Neuronal stem cell (in vitro differentiated cells): ENCODE measurements around the gene MS4A6A. TPM values are rescaled to one million over a fixed set of nuclear protein-coding genes. Genes with fewer than 3 reads are reported as not detected.

Experiments
- DNase-seq: peaks from one replicate; pipeline ENCODE4 v3.0.0-alpha.2; 2013; ENCODE audit warnings: low spot score
- H2AFZ ChIP-seq: one replicate; pipeline ENCODE4 v1.6.1; 2013; ENCODE audit warnings: mild to moderate bottlenecking, low read length, inconsistent platforms
- H2AK5ac ChIP-seq: 2 replicates; pipeline ENCODE4 v1.6.1; 2013; ENCODE audit warnings: low read depth, mild to moderate bottlenecking, inconsistent platforms, low read length, moderate library complexity, mixed read lengths
- H2BK120ac ChIP-seq: 2 replicates; pipeline ENCODE4 v1.6.1; 2013; ENCODE audit warnings: low read depth, mild to moderate bottlenecking, inconsistent platforms, low read length, moderate library complexity, mixed read lengths
- H2BK12ac ChIP-seq: one replicate; pipeline ENCODE4 v1.6.1; 2013; ENCODE audit warnings: low read length, inconsistent platforms
- H2BK15ac ChIP-seq: 2 replicates; pipeline ENCODE4 v1.6.1; 2013; ENCODE audit warnings: mild to moderate bottlenecking, low read length, inconsistent platforms, mixed read lengths
- H2BK5ac ChIP-seq: one replicate; pipeline ENCODE4 v1.6.1; 2013; ENCODE audit warnings: inconsistent platforms, mild to moderate bottlenecking, low read length, moderate library complexity
- H3K14ac ChIP-seq: one replicate; pipeline ENCODE4 v1.6.1; 2013; ENCODE audit warnings: low read length, inconsistent platforms
- H3K18ac ChIP-seq: 2 replicates; pipeline ENCODE4 v1.6.1; 2013; ENCODE audit warnings: low read length, inconsistent platforms
- H3K23ac ChIP-seq: 2 replicates; pipeline ENCODE4 v1.6.1; 2013; ENCODE audit warnings: low read depth, mild to moderate bottlenecking, mixed read lengths, low read length, inconsistent platforms; ENCODE audit not compliant: poor library complexity
- H3K27ac ChIP-seq: replicated peaks from 3 replicates; pipeline ENCODE4 v1.5.1; 2013; ENCODE audit warnings: low read length, inconsistent platforms
- H3K27me3 ChIP-seq, 3 experiments: 2 replicates each; pipeline ENCODE4 v1.6.1; 2013; ENCODE audit warnings: low read length in 3 of 3, mild to moderate bottlenecking in 2 of 3, inconsistent platforms in 1 of 3, low read depth in 1 of 3, mixed read lengths in 1 of 3, moderate library complexity in 1 of 3; ENCODE audit not compliant: control insufficient read depth in 3 of 3, insufficient read depth in 3 of 3
- H3K36me3 ChIP-seq, 2 donors: replicated peaks in 1 of 2; 2 replicates each; pipeline ENCODE4 v1.6.1; 2013; ENCODE audit warnings: low read length in 2 of 2; ENCODE audit not compliant: control insufficient read depth in 2 of 2, insufficient read depth in 2 of 2
- H3K4ac ChIP-seq: 2 replicates; pipeline ENCODE4 v1.6.1; 2013; ENCODE audit warnings: inconsistent platforms, mild to moderate bottlenecking, low read length, moderate library complexity
- H3K4me1 ChIP-seq, 2 donors: 1 replicate in 1 of 2; 2 replicates in 1 of 2; pipeline ENCODE4 v1.6.1; 2013; ENCODE audit warnings: low read length in 2 of 2, low read depth in 1 of 2; ENCODE audit not compliant: control insufficient read depth in 2 of 2, insufficient read depth in 1 of 2
- H3K4me2 ChIP-seq: one replicate; pipeline ENCODE4 v1.6.1; 2013; ENCODE audit warnings: mild to moderate bottlenecking, low read length, inconsistent platforms; ENCODE audit not compliant: insufficient read depth, poor library complexity, severe bottlenecking
- H3K4me3 ChIP-seq, 2 donors: 2 replicates each; pipeline ENCODE4 v1.5.1; 2013; ENCODE audit warnings: low read length in 2 of 2, mild to moderate bottlenecking in 2 of 2, inconsistent platforms in 1 of 2, moderate library complexity in 1 of 2
- H3K79me1 ChIP-seq: one replicate; pipeline ENCODE4 v1.6.1; 2013; ENCODE audit warnings: low read depth, mild to moderate bottlenecking, inconsistent platforms, low read length, moderate library complexity
- H3K9ac ChIP-seq: one replicate; pipeline ENCODE4 v1.6.1; 2013; ENCODE audit warnings: mild to moderate bottlenecking, low read depth, low read length, inconsistent platforms; ENCODE audit not compliant: poor library complexity
- H3K9me3 ChIP-seq, 2 donors: replicated peaks in 1 of 2; 2 replicates each; pipeline versions ENCODE3 to v1.6.1; 2013; ENCODE audit warnings: low read length in 2 of 2, mild to moderate bottlenecking in 2 of 2, inconsistent platforms in 1 of 2, low read depth in 1 of 2, mixed read lengths in 1 of 2, moderate library complexity in 1 of 2; ENCODE audit not compliant: control insufficient read depth in 2 of 2, insufficient read depth in 1 of 2
- H4K8ac ChIP-seq: one replicate; pipeline ENCODE4 v1.6.1; 2013; ENCODE audit warnings: low read depth, mild to moderate bottlenecking, inconsistent platforms, low read length, moderate library complexity
- H4K91ac ChIP-seq: one replicate; pipeline ENCODE4 v1.6.1; 2013; ENCODE audit warnings: low read length, low read depth, mild to moderate bottlenecking, inconsistent platforms; ENCODE audit not compliant: poor library complexity
- WGBS, 2 donors: extraction: QIAGEN DNeasy Blood & Tissue Kit; methylation state at CpG; one replicate each; pipeline ENCODE4 v1.1.7; 2013; ENCODE audit warnings: missing lambda C conversion rate in 2 of 2, mixed read lengths in 1 of 2; ENCODE audit not compliant: insufficient read length in 2 of 2, insufficient replicate concordance in 1 of 2; ENCODE audit errors: extremely low coverage in 2 of 2; 5-methylcytosine and 5-hydroxymethylcytosine counted together
- polyA plus RNA-seq, 2 experiments: library from polyadenylated mRNA; stranded (reverse); fragments of 200-250 nt; gene quantifications; one replicate each; pipeline ENCODE4 v1.2.3, GENCODE V29; 2013

The MS4A6A gene, protein sequence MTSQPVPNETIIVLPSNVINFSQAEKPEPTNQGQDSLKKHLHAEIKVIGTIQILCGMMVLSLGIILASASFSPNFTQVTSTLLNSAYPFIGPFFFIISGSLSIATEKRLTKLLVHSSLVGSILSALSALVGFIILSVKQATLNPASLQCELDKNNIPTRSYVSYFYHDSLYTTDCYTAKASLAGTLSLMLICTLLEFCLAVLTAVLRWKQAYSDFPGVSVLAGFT
- 0.04 TPM for polyA plus RNA-seq (2013, experiment 1 of 2)
- not detected for polyA plus RNA-seq (2013, experiment 2 of 2)

DNA sequence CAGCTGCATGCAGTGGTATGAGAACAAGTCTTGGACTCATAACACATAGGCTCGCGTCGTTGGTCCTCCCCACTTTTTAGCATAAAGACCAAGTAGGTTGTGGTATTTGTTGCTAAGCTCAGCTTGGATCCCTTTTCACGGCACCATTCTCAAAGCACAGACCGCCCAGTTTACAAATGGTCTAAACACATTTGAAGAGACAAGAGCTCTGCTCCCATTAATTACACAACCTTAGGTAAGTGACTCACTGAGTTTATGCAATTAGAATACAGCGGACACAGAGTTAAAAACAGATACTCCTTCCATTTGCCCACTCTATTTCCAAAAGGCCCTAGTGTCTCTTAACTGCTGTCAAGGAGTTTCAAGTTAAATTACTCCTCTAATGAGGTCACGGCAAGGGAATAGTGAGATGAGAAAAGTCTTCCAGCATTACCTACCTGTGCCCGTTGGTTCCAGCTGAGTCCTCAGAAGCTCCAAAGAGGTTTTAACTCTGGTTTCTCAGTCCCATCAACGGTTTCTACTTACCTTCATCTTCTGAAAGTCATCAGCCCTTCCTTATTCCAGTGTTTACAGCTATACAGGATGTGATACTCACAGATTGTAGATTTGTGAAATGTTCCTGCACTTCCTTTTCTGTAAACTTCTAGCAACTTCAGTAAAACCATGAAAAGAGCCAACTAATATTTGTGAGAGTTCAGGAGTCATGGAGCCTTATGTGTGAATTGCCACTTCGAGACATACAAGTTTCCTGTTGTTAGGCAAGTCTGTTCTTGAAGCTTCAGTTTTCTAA is at the start of gene MS4A6A:
Gene MS4A6A (minus strand): TSS at position 543 of the 790 bp plus-strand sequence. CDS start 1,356 bp downstream, outside the sequence.
- H4K8ac ChIP-seq: no peak within 1 kb of the TSS
- no peaks in the 10 kb centered on the region for H3K27me3 ChIP-seq
- H2AK5ac ChIP-seq: no peak within 1 kb of the TSS
- no peak within 1 kb of the TSS for H3K23ac ChIP-seq
- no peaks in the 10 kb centered on the region for H3K9me3 ChIP-seq
- H3K4ac ChIP-seq: no peak within 1 kb of the TSS
- H2BK12ac ChIP-seq: peak within 1 kb of the TSS; percentile 18
- H3K36me3 ChIP-seq: no peaks in the 10 kb centered on the region
- H4K91ac ChIP-seq: no peak within 1 kb of the TSS
- no peak within 1 kb of the TSS for H3K14ac ChIP-seq
- no peak within 1 kb of the TSS for H2AFZ ChIP-seq
- no peak within 1 kb of the TSS for H3K4me3 ChIP-seq
- no peak within 1 kb of the TSS for H3K27ac ChIP-seq
- no peak within 1 kb of the TSS for H2BK120ac ChIP-seq
- H3K4me1 ChIP-seq: peaks cover 0 to 7% of the 10 kb centered on the region in 2 donors
- WGBS, 2 donors: no CpG with 5 or more reads among the region's 10 CpGs
- no peak within 1 kb of the TSS for H3K9ac ChIP-seq
- H3K79me1 ChIP-seq: no peaks in the 10 kb centered on the region
- no peak within 1 kb of the TSS for H2BK5ac ChIP-seq
- H2BK15ac ChIP-seq: no peak within 1 kb of the TSS
- no peak within 1 kb of the TSS for H3K18ac ChIP-seq
- no peak for DNase-seq
- no peak within 1 kb of the TSS for H3K4me2 ChIP-seq

DNA sequence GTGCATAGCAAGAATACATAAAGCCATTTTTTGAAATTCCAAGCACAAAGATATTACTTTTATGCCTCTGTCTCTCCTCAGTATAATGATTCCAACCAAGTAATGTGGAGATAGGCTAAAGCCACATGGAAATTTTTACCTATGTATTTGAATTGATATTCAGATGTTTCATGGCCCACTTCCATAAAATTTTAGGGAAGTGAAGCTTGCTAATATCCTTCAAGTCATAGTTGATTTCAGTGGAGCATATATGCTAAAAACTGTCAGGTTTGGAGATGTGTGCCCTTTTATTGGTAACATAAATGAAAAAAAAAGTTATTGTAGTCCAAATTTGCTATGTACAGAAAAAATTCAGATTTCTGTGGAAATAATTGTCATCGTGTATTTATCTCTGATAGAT is 47.8 kb upstream of the MS4A6A start:
- Histone ChIP-seq H3K27ac (no peak overlapping the region), H4K91ac (no peak overlapping the region), H3K4ac (no peak overlapping the region), H3K27me3 (no peaks in the 10 kb centered on the region), H3K4me1 (peaks cover 0 to 6% of the 10 kb centered on the region in 2 donors), H4K8ac (no peak overlapping the region), H3K4me2 (no peak overlapping the region), H3K9me3 (peaks cover 0 to 2% of the 10 kb centered on the region in 2 donors), H3K18ac (no peak overlapping the region), H3K36me3 (no peaks in the 10 kb centered on the region), H2BK15ac (no peak overlapping the region), H2AFZ (no peak overlapping the region), H2BK12ac (no peak overlapping the region), H3K79me1 (no peaks in the 10 kb centered on the region), H3K23ac (no peak overlapping the region), H3K14ac (no peak overlapping the region), H3K9ac (no peak overlapping the region), H2BK120ac (no peak overlapping the region), H2AK5ac (no peak overlapping the region), H3K4me3 (no peak overlapping the region), H2BK5ac (no peak overlapping the region)
- WGBS, 2 donors: no CpG with 5 or more reads among the region's 1 CpG
- no peak for DNase-seq

DNA sequence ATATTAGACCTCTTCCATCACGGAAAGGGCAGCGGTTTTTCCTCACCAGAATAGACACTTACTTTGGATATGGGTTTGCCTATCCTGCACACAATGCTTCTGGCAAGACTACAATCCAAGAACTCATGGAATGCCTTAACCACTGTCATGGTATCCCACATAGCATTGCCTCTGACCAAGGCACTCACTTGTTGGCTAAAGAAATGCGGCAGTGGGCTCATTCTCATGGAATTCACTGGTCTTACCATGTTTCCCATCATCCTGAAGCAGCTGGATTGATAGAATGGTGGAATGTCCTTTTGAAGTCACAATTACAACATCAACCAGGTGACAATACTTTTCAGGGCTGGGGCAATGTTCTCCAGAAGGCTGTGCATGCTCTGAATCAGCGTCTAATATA is 39.3 kb upstream of the MS4A6A start:
- H3K4ac ChIP-seq: no peak overlapping the region
- H2BK12ac ChIP-seq: no peak overlapping the region
- no peaks in the 10 kb centered on the region for H3K9me3 ChIP-seq
- H3K27me3 ChIP-seq: no peaks in the 10 kb centered on the region
- no peak overlapping the region for H3K27ac ChIP-seq
- no peak overlapping the region for H2BK120ac ChIP-seq
- no peak overlapping the region for H2AFZ ChIP-seq
- no peak overlapping the region for H3K23ac ChIP-seq
- no CpG with 5 or more reads among the region's 4 CpGs for WGBS, 2 donors
- no peak overlapping the region for H3K9ac ChIP-seq
- H4K91ac ChIP-seq: no peak overlapping the region
- no peak overlapping the region for H3K18ac ChIP-seq
- no peaks in the 10 kb centered on the region for H3K79me1 ChIP-seq
- no peaks in the 10 kb centered on the region for H3K4me1 ChIP-seq
- no peak overlapping the region for H2BK15ac ChIP-seq
- DNase-seq: no peak
- no peak overlapping the region for H3K4me2 ChIP-seq
- no peak overlapping the region for H3K14ac ChIP-seq
- H2BK5ac ChIP-seq: no peak overlapping the region
- H4K8ac ChIP-seq: no peak overlapping the region
- no peak overlapping the region for H2AK5ac ChIP-seq
- H3K36me3 ChIP-seq: no peaks in the 10 kb centered on the region
- H3K4me3 ChIP-seq: no peak overlapping the region

DNA sequence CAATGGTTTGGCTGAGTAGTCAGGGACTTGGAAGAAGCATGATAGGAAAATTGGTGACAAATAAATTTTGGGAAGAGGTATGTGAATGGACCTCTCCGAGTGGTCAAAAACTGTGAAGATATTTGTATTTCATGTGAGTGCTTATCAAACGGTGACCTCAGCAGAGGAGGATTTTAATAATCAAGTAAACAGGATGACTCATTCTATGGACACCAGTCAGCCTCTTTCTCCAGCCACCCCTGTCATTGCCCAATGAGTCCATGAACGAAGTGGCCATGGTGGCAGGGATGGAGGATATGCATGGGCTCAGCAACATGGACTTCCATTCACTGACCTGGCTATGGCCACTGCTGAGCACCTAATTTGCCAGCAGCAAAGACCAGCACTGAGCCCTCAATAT is 38.8 kb upstream of the MS4A6A start:
- Histone ChIP-seq H2BK120ac (no peak overlapping the region), H4K91ac (no peak overlapping the region), H3K9ac (no peak overlapping the region), H3K27ac (no peak overlapping the region), H2BK15ac (no peak overlapping the region), H3K14ac (no peak overlapping the region), H2AFZ (no peak overlapping the region), H3K18ac (no peak overlapping the region), H3K79me1 (no peaks in the 10 kb centered on the region), H3K23ac (no peak overlapping the region), H3K4me3 (no peak overlapping the region), H2BK5ac (no peak overlapping the region), H3K9me3 (no peaks in the 10 kb centered on the region), H2AK5ac (no peak overlapping the region), H3K4me1 (no peaks in the 10 kb centered on the region), H2BK12ac (no peak overlapping the region), H3K27me3 (no peaks in the 10 kb centered on the region), H3K4ac (no peak overlapping the region), H3K36me3 (no peaks in the 10 kb centered on the region), H3K4me2 (no peak overlapping the region), H4K8ac (no peak overlapping the region)
- no peak for DNase-seq
- no CpG with 5 or more reads among the region's 3 CpGs for WGBS, 2 donors
